Omental fat pad (tissue), 4 donors: ENCODE data around the gene DSTN. TPM values are rescaled to one million over a fixed set of nuclear protein-coding genes. Genes with fewer than 3 reads are reported as not detected.

Experiments used
- ATAC-seq: fragments of 150-250 bp; one replicate; pipeline ENCODE4 v1.9.1; 2016; ENCODE audit warnings: mild to moderate bottlenecking, moderate library complexity; ENCODE audit not compliant: low FRiP score
- DNase-seq: peaks from one replicate; pipeline ENCODE4 v3.0.0-alpha.2; 2019; ENCODE audit warnings: low spot score
- total RNA-seq, 4 donors: library from RNA; depleted of rRNA; stranded (reverse); fragments of >200 nt; gene quantifications; one replicate each; pipeline ENCODE4 v1.1.0, GENCODE V29; 2016
- TF ChIP-seq, protein P1 (sequence below), 3 donors: fragments of 450-650 bp; IDR thresholded peaks; one replicate each; pipeline ENCODE4 v1.5.1; 2016 to 2017; ENCODE audit warnings: antibody characterized with exemption in 3 of 3, mild to moderate bottlenecking in 3 of 3, moderate library complexity in 2 of 3

The DSTN gene
- total RNA-seq, 4 donors from 2014 or later: 147 to 228 (median 170) TPM

DNA sequence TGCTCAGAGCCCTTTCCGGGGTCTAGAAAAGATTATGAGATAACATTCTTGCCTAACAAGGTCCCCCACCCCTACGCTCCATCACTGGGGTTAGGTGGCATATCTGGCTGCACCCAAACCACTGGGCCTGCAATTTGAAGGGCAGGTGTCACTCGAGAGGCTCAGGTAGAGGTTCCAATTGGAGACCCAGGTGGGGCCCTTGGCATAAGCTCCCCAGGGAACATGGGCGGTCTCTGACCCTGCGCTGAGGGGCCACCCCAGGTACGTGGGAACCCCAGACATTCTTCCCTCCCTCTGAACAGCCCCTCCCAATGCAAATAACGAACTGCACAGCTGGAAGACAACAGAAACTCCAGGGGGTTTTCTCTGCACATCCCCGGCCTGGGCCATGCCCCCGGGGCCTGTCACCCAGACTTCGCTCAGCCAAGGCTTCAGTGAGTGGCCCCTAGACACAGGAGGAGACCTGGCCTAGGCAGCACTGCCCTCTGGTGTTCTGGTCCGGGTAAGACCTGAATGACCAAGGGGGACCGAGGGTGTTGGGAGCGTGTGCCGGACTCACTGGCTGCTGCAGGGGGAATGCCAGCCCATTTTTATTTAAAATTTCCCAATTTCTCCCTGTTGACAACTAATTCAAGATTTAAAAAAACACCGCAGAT, 47.5 kb downstream of the DSTN start:
- ATAC-seq (no peak), DNase-seq (peak; percentile 27)
- TF ChIP-seq, protein P1, sequence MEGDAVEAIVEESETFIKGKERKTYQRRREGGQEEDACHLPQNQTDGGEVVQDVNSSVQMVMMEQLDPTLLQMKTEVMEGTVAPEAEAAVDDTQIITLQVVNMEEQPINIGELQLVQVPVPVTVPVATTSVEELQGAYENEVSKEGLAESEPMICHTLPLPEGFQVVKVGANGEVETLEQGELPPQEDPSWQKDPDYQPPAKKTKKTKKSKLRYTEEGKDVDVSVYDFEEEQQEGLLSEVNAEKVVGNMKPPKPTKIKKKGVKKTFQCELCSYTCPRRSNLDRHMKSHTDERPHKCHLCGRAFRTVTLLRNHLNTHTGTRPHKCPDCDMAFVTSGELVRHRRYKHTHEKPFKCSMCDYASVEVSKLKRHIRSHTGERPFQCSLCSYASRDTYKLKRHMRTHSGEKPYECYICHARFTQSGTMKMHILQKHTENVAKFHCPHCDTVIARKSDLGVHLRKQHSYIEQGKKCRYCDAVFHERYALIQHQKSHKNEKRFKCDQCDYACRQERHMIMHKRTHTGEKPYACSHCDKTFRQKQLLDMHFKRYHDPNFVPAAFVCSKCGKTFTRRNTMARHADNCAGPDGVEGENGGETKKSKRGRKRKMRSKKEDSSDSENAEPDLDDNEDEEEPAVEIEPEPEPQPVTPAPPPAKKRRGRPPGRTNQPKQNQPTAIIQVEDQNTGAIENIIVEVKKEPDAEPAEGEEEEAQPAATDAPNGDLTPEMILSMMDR (IDR thresholded peaks at IDR 0.05): no peak

DNA sequence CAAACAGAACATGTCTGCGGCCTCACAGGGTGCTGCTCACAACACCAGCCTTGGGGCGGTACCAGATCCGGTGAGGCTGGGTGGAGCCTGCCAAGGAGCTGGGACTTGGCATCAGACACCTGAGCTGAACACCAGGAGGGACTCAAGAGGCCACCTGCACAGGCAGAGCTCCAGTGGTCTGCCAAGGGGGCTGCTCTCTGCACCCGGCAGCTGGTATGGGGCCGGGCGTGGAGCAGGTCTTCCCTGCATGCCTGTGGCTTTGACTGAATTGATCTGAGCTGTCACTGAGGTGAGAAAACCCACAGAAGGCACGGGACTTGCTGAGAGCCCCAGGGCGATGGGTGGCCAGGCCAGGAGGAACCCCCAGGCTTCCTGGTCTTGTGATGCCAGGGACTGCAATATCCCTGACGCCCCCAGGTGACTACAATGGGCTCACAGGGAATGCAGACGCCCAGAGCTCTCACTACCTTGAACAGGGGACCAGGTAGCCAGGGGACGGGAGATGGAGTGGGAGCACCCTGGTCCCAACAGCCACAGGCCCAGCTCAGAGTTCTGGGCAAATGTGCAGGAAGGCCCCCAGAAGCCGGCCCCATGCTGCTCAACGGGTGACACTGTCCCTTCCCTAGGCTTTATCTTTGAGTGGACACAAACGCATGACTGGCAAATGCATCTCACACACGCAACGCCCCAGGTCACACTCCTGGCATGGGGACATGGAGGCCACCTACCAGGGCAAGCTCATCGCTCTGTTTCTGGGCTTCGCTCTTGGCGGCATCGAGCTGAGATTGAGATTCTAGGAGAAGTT, 48.2 kb downstream of the DSTN start:
- DNase-seq (peak; percentile 21), ATAC-seq (no peak)
- TF ChIP-seq, protein P1 (IDR thresholded peaks at IDR 0.05): no peak

DNA sequence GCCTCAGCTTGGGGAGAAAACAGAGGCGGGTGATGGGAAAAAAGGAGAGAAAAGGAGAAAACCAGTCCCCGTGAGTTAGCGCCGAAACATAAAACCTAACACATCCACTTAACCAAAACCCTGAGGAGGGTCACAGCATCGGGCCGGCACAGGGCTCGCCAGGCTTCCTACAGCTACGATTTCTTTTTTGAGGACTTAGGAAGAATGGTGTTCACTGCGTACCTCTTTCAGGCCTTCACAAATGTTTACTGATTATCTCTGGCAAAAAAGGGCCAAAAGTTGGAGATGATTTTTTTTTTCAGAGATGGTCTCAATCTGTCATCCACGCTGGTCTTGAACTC, 48.8 kb downstream of the DSTN start:
- DNase-seq: no peak
- ATAC-seq: no peak
- TF ChIP-seq, protein P1 (IDR thresholded peaks at IDR 0.05): no peak

DNA sequence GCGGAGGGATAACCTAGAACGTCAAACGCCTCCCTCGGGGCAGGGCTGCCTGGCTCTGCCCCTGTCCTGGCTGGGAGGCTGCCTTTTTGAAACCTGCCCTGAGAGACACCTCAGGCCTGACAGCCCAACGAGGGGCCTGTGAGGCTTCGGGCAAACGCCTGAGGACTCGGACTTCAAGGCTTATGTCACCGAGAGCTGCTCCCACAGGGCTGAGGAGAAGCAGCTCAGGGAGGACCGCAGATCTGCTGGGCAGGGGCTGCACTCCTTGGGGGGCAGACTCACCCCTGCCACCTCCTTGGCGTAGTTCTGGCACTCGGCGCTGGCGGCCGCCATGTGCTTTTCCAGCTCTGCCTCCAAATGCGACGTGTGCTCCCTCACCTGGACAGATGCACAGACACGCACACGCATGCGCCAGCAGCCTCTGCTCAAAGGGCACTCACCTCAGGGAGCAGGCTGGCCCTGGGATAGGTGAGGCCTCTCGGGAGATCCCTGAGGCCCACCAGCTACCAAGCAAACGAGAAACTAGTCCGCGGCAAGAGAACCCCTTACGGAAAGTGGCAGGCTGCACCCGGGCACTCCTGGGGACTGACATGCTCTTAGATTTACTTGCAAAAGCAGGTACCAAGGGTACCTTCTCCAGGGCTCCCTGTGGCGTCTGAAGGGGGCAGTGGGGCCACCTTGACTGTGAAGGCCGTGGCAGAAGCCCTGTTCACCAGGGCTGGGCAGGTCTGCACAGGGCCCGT, 49.6 kb downstream of the DSTN start:
- TF ChIP-seq, protein P1 (IDR thresholded peaks at IDR 0.05): no peak
- peak; percentile 13 for DNase-seq

DNA sequence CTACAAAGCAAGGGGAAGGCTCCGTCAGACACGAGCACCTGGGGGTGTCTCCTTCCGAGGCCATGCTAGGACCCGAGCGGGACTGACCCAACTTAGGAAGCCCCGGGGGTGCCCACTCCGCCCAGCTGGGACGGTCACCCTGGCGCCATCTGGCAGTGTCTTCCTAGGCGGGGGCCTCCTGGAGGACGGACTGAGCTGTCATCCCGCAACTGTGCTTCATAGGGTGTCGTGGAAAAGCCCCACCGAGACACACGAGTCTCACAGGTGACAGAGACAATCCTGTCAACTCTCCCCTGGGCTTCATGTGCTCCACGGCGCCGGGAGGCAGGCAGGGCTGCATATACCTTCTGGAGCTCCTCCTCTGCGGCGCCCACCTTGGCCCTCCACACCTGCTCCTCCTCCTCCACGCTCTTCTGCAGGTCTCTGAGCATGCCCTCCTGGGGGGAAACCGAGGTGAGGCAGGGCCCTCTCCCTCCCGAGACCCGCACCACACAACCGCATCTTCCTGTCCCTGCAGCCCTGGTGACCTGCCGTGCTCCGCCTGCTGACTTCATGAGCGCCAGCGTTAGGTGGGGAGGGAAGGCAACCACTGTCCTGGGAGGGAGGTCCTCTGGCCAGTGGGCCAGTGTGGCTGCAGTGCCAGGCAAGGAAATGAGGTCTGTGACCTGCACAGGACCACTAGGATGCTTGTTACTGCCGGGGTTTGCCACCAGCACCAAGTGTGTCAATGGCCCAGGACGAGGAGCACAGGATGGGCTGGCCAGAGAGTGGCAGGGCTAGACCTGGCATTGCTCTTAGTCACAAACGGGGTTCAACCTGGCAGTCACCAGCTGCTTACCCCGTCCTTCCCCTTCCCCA, 50.7 kb downstream of the DSTN start:
- no peak for ATAC-seq
- TF ChIP-seq, protein P1 (IDR thresholded peaks at IDR 0.05): no peak

More for the DNA sequence above, 49.6 kb downstream of the DSTN start:
- no peak for ATAC-seq

DNA sequence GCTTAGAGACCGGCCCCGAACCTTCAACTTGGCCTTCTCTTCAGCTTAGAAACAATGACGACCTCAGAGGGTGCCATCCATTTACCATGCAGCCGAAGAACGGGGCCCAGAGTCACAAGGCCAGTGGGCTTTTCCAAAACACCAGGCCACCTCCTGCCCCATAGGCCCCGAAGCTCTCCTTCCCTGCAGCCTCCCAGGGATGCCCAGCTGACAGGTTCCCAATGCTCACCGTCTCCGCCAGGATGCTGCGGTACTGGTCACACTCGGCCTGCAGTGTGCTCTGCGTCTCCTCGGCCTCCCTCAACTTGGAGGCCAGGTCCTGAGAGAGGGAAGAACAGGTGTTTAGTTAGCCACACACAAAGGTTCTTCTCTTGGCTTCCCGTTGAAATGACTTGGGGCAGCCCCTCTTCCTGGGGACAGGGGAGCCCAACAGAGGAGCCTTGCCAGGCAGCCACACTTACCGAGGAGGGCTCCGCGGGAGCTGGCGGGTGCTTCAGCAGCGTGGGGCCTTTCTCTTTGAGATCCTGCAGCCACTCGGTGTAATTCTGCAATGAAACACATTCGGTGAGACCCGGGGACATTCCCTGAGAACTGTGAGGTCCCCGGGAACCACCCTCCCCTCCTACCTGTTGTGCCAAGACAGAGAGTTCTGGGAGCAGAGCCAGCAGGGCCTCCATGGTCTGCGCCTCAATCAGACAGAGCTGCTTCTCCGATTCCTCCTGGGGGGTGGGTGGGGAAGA, 51.5 kb downstream of the DSTN start:
- ATAC-seq: no peak
- peak; percentile 17 for DNase-seq
- TF ChIP-seq, protein P1 (IDR thresholded peaks at IDR 0.05): no peak

More for the DNA sequence above, 50.7 kb downstream of the DSTN start:
- DNase-seq: no peak
